Stomach smooth muscle (tissue), 2 donors: ENCODE measurements around the gene VEZT.

Experiments used
- H3K27ac ChIP-seq: one replicate; pipeline ENCODE4 v1.7.0; 2013; ENCODE audit warnings: mild to moderate bottlenecking, low read length, inconsistent platforms
- H3K27me3 ChIP-seq, 2 donors: one replicate each; pipeline ENCODE4 v1.7.0; 2013; ENCODE audit warnings: low read length in 2 of 2; ENCODE audit not compliant: insufficient read depth in 2 of 2, control insufficient read depth in 1 of 2
- H3K36me3 ChIP-seq, 2 donors: one replicate each; pipeline ENCODE4 v1.7.0; 2013; ENCODE audit warnings: low read length in 2 of 2; ENCODE audit not compliant: control insufficient read depth in 2 of 2, insufficient read depth in 2 of 2
- H3K4me1 ChIP-seq: one replicate; pipeline ENCODE4 v1.7.0; 2013; ENCODE audit warnings: low read length; ENCODE audit not compliant: control insufficient read depth, insufficient read depth
- H3K4me3 ChIP-seq, 2 donors: one replicate each; pipeline ENCODE4 v1.7.0; 2013; ENCODE audit warnings: low read length in 2 of 2
- H3K9ac ChIP-seq, 2 donors: one replicate each; pipeline ENCODE4 v1.7.0; 2013; ENCODE audit warnings: low read length in 2 of 2, mild to moderate bottlenecking in 1 of 2
- H3K9me3 ChIP-seq, 2 donors: one replicate each; pipeline ENCODE4 v1.7.0; 2013; ENCODE audit warnings: low read length in 2 of 2; ENCODE audit not compliant: control insufficient read depth in 2 of 2
- donor health status: healthy.
- donor health status: Pancreatic carcinoma.

VEZT gene

DNA sequence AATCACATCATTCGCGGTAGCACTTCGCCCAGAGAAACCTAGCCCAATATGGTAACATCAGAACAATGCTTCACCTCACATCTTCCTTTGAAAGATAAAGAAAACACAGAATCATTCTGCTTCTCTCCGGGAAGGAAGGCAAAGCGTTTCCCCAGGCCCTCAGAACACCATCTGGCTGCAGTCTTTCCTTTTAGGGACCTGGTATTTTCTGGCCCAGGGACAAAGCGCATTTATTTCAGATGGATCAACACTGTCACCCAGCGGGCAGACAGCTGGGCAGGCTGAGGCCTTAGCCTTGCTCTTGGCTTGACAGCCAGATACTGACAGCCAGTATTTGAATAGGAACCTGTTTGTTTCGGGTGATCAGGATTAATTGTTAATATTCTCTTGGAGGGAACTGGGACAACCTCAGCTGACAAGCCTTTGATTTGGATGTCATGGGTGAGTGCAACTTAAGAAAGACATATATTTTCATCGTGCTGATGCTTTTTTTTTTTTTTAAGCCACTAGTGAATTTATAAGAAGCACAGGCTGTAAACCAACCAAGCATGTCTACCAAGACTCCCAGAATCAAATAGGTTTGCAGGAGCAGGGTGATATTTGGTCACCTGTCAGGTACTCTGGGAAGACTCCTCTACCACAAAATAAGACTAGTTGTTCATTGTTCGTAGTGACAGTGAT lies 118.9 kb downstream of the VEZT start:
- Histone ChIP-seq H3K9ac (peak overlapping the region; percentile 49 to 68), H3K4me3 (peak overlapping the region; percentile 29 to 58), H3K27me3 (no peaks in the 10 kb centered on the region), H3K9me3 (peaks cover 0 to 5% of the 10 kb centered on the region in 2 donors), H3K27ac (peak overlapping the region; percentile 93), H3K36me3 (no peaks in the 10 kb centered on the region), H3K4me1 (peaks cover 19% of the 10 kb centered on the region)

- Histone ChIP-seq H3K27me3 (no peaks in the 10 kb centered on the region), H3K9ac (peak overlapping the region in 1 of 2 donors; percentile 49), H3K4me1 (peaks cover 19% of the 10 kb centered on the region), H3K9me3 (peaks cover 0 to 5% of the 10 kb centered on the region in 2 donors), H3K27ac (peak overlapping the region; percentile 93), H3K36me3 (no peaks in the 10 kb centered on the region), H3K4me3 (peak overlapping the region in 1 of 2 donors; percentile 58)
Observed at GRCh38 chr12:95337146-95337545, 119.5 kb downstream of the VEZT start.

DNA sequence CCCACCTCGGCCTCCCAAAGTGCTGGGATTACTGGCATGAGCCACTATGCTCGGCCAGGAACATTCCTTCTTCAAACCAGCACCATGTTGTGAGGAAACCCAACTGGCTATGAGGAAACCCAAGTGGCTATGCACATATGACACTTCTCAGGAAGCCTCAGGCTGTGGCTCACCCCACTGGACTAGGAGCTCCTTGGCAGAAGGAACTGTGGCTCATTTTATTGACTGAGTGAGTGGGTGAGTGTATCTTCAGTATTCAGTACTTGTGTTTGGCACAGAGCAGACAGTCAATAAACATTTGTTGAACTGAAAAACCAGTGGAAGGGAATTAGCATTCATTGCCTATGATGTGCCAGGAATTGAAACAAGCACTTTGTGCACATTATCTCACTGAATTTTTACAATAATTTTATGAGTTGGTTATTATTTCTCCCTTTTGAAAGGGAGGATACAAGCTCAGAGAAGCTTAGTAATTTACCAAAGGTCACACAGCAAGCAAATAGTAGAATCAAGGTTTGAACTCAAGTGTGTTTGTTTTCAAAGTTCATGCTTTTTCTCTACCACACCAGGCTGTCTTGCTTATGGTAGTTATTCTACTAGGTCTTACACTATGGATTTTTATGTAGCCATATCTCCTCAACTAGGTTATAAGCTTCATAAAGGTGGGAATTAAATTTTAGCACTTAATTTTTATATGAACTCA lies 121.6 kb downstream of the VEZT start:
- H3K27me3 ChIP-seq = no peaks in the 10 kb centered on the region
- peaks cover 19% of the 10 kb centered on the region for H3K4me1 ChIP-seq
- no peaks in the 10 kb centered on the region for H3K36me3 ChIP-seq
- no peak overlapping the region for H3K9ac ChIP-seq
- H3K9me3 ChIP-seq = peaks cover 0 to 5% of the 10 kb centered on the region in 2 donors
- H3K4me3 ChIP-seq = no peak overlapping the region
- no peak overlapping the region for H3K27ac ChIP-seq

DNA sequence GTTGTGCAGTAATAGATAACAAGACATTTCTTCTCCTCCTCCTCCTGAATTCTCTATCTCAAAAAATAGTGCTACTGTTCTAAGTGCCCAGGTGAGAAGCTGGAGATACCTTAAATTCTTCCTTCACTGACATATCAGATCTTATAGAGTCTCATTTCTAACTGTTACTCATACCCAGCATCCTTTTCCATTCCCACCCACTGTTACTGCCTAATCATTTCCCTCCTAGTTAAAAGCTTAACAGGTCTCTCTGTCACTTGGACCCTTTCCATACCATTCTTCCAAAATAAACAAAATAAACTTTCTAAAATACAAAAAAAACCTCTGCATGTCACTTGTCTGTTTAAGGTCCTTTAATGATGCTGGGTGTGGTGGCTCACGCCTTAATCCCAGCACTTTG lies 124.4 kb downstream of the VEZT start:
- H3K4me3 ChIP-seq = no peak overlapping the region
- no peaks in the 10 kb centered on the region for H3K36me3 ChIP-seq
- H3K27me3 ChIP-seq = no peaks in the 10 kb centered on the region
- no peak overlapping the region for H3K27ac ChIP-seq
- H3K9me3 ChIP-seq = peaks cover 0 to 5% of the 10 kb centered on the region in 2 donors
- H3K9ac ChIP-seq = no peak overlapping the region
- no peaks in the 10 kb centered on the region for H3K4me1 ChIP-seq

- H3K27me3 ChIP-seq = no peaks in the 10 kb centered on the region
- H3K27ac ChIP-seq = no peak overlapping the region
- H3K36me3 ChIP-seq = no peaks in the 10 kb centered on the region
- H3K4me3 ChIP-seq = no peak overlapping the region
- H3K9ac ChIP-seq = no peak overlapping the region
- H3K4me1 ChIP-seq = no peaks in the 10 kb centered on the region
- H3K9me3 ChIP-seq = peaks cover 0 to 5% of the 10 kb centered on the region in 2 donors
Observed at GRCh38 chr12:95343461-95344230, 126.0 kb downstream of the VEZT start.

- Histone ChIP-seq H3K36me3 (no peaks in the 10 kb centered on the region), H3K27me3 (no peaks in the 10 kb centered on the region), H3K9me3 (no peaks in the 10 kb centered on the region), H3K27ac (no peak overlapping the region), H3K4me1 (no peaks in the 10 kb centered on the region), H3K9ac (no peak overlapping the region), H3K4me3 (no peak overlapping the region)
Observed at GRCh38 chr12:95349291-95349690, 131.7 kb downstream of the VEZT start.

DNA sequence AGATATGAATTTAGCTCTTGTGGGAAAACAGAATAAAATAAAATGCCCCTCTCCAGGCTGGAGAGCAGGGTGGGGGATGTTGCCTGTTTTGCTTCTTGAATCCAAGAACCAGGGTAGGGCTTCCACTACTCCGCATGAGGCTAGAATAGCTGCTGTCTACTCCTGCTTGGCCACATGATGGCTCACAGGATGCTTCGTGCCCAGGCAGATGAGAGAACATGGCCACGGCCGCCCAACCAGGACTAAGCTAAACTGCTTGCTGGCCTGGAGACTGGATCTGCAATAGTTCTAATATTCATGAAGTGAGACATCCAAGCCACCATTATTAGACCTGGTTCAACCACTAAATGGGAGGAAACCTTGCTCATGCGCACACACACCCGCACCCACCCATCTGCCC lies 134.1 kb downstream of the VEZT start:
- Histone ChIP-seq H3K9me3 (no peaks in the 10 kb centered on the region), H3K4me3 (no peak overlapping the region), H3K27me3 (no peaks in the 10 kb centered on the region), H3K4me1 (no peaks in the 10 kb centered on the region), H3K36me3 (no peaks in the 10 kb centered on the region), H3K9ac (no peak overlapping the region), H3K27ac (no peak overlapping the region)
